GM23248 (cell line): Measurements from ENCODE around the gene APC2. TPM values are rescaled to one million over a fixed set of nuclear protein-coding genes. Genes with fewer than 3 reads are reported as not detected.

Experiments used
- DNase-seq: peaks from one replicate; pipeline ENCODE4 v3.0.0-alpha.2; 2015
- H2AFZ ChIP-seq: fragments of 200-600 bp; sonication (generic); 2 replicates; pipeline ENCODE4 v1.6.1; 2016; ENCODE audit warnings: antibody characterized with exemption
- H3F3A ChIP-seq: fragments of 200-600 bp; sonication (generic); 2 replicates; pipeline ENCODE4 v1.6.1; 2016; ENCODE audit warnings: mild to moderate bottlenecking, antibody characterized with exemption, mixed run types; ENCODE audit not compliant: insufficient read depth
- H3K27ac ChIP-seq: fragments of 200-600 bp; sonication (generic); 2 replicates; pipeline ENCODE4 v1.5.1; 2016; ENCODE audit warnings: mild to moderate bottlenecking
- H3K27me3 ChIP-seq: fragments of 200-600 bp; sonication (generic); replicated peaks from 2 replicates; pipeline ENCODE4 v1.6.1; 2016; ENCODE audit warnings: mild to moderate bottlenecking; ENCODE audit not compliant: insufficient read depth
- H3K36me3 ChIP-seq: fragments of 200-600 bp; sonication (generic); 2 replicates; pipeline ENCODE4 v1.6.1; 2016; ENCODE audit warnings: low read depth, mild to moderate bottlenecking
- H3K4me1 ChIP-seq: fragments of 200-600 bp; sonication (generic); 2 replicates; pipeline ENCODE4 v1.6.1; 2016; ENCODE audit warnings: mild to moderate bottlenecking; ENCODE audit not compliant: insufficient read depth
- H3K4me2 ChIP-seq: fragments of 200-600 bp; sonication (generic); one replicate; pipeline ENCODE4 v1.6.1; 2016; ENCODE audit warnings: mild to moderate bottlenecking; ENCODE audit not compliant: unreplicated experiment
- H3K4me3 ChIP-seq: fragments of 200-600 bp; sonication (generic); 2 replicates; pipeline ENCODE4 v1.5.1; 2016; ENCODE audit warnings: mild to moderate bottlenecking
- H3K79me2 ChIP-seq: fragments of 200-600 bp; sonication (generic); 2 replicates; pipeline ENCODE4 v1.6.1; 2016; ENCODE audit warnings: mild to moderate bottlenecking; ENCODE audit not compliant: insufficient read depth
- H3K9ac ChIP-seq: fragments of 200-600 bp; sonication (generic); 2 replicates; pipeline ENCODE4 v1.6.1; 2016; ENCODE audit warnings: mild to moderate bottlenecking
- H3K9me2 ChIP-seq: fragments of 200-600 bp; sonication (generic); 2 replicates; pipeline ENCODE4 v1.6.1; 2016; ENCODE audit warnings: mixed run types, mild to moderate bottlenecking, moderate library complexity; ENCODE audit not compliant: insufficient read depth
- H3K9me3 ChIP-seq: fragments of 200-600 bp; sonication (generic); one replicate; pipeline ENCODE4 v1.6.1; 2017; ENCODE audit warnings: low read depth
- H4K20me1 ChIP-seq: fragments of 200-600 bp; sonication (generic); 2 replicates; pipeline ENCODE4 v1.6.0; 2016; ENCODE audit not compliant: insufficient read depth
- EZH2 ChIP-seq: fragments of 200-600 bp; sonication (generic); IDR thresholded peaks from 2 replicates; pipeline ENCODE4 v1.6.1; 2018; ENCODE audit warnings: antibody characterized with exemption, mild to moderate bottlenecking; ENCODE audit not compliant: insufficient read depth, poor library complexity, severe bottlenecking
- EZH2phosphoT487 ChIP-seq: fragments of 200-600 bp; sonication (generic); IDR thresholded peaks from 2 replicates; pipeline ENCODE4 v1.6.1; 2018; ENCODE audit warnings: antibody characterized with exemption, moderate library complexity, mild to moderate bottlenecking, low read depth; ENCODE audit not compliant: insufficient read depth
- WGBS, 2 experiments: methylation state at CpG; one replicate each; pipeline ENCODE4 v1.1.6; 2015 to 2017; ENCODE audit warnings: low lambda C conversion rate in 2 of 2, low coverage in 1 of 2; ENCODE audit errors: missing lambda C conversion rate in 2 of 2; 5-methylcytosine and 5-hydroxymethylcytosine counted together
- in situ Hi-C: fragments of 300-500 bp; cut with MboI; formaldehyde crosslinking; loops from 2 replicates; pipeline ENCODE4 v1.15.0; 2020
- polyA plus RNA-seq: library from polyadenylated mRNA; unstranded; fragments of >200 nt; fragmentation: Nextera tagmentation; extraction: Ambion mirVana; gene quantifications from 2 replicates; pipeline ENCODE4 v1.2.1, GENCODE V29; 2016
- total RNA-seq: library from RNA; depleted of rRNA; stranded (reverse); fragments of >200 nt; shearing (Covaris generic); gene quantifications from 2 replicates; pipeline ENCODE4 v1.2.3, GENCODE V29; 2014

Gene APC2
- total and polyA plus RNA-seq, 2 experiments from 2014 or later = 0.10 to 0.11 TPM

GRCh38 chr19:1421958-1422305 is 28.0 kb upstream of the APC2 start:
- H3K4me2 ChIP-seq = no peak overlapping the region
- no peak overlapping the region for H3K27ac ChIP-seq
- no peaks in the 10 kb centered on the region for H3K9me2 ChIP-seq
- H3K27me3 ChIP-seq = no peaks in the 10 kb centered on the region
- WGBS, 2 experiments = 86 to 89% methylated on average over 19 to 21 of the region's 22 CpGs
- peaks cover 2% of the 10 kb centered on the region; the same call in 1 of the 2 replicates for H3F3A ChIP-seq
- peaks cover 98% of the 10 kb centered on the region for H3K79me2 ChIP-seq
- DNase-seq = no peak
- H2AFZ ChIP-seq = no peak overlapping the region
- peaks cover 4% of the 10 kb centered on the region; the same call in 1 of the 2 replicates for H4K20me1 ChIP-seq
- in situ Hi-C loops = no loop called here
- H3K36me3 ChIP-seq = peaks cover 14% of the 10 kb centered on the region; the same call in 1 of the 2 replicates
- H3K9ac ChIP-seq = no peak overlapping the region
- no peaks in the 10 kb centered on the region for H3K4me1 ChIP-seq
- TF ChIP-seq EZH2phosphoT487 (no peak), EZH2 (no peak)
- no peak overlapping the region for H3K4me3 ChIP-seq
- no peaks in the 10 kb centered on the region for H3K9me3 ChIP-seq

GRCh38 chr19:1422360-1422759 is 27.6 kb upstream of the APC2 start:
- H3F3A ChIP-seq = no peaks in the 10 kb centered on the region
- H3K9ac ChIP-seq = no peak overlapping the region
- peaks cover 97% of the 10 kb centered on the region for H3K79me2 ChIP-seq
- no peak overlapping the region for H3K27ac ChIP-seq
- no peaks in the 10 kb centered on the region for H3K27me3 ChIP-seq
- peaks cover 3% of the 10 kb centered on the region; the same call in 1 of the 2 replicates for H4K20me1 ChIP-seq
- H3K4me1 ChIP-seq = no peaks in the 10 kb centered on the region
- H3K4me2 ChIP-seq = no peak overlapping the region
- H3K36me3 ChIP-seq = peaks cover 14% of the 10 kb centered on the region; the same call in 1 of the 2 replicates
- no peak overlapping the region for H3K4me3 ChIP-seq
- H3K9me2 ChIP-seq = no peaks in the 10 kb centered on the region
- in situ Hi-C loops = no loop called here
- no peak overlapping the region for H2AFZ ChIP-seq
- TF ChIP-seq EZH2 (no peak), EZH2phosphoT487 (no peak)
- no peaks in the 10 kb centered on the region for H3K9me3 ChIP-seq
- 83 to 85% methylated on average over 13 to 16 of the region's 16 CpGs for WGBS, 2 experiments
- DNase-seq = no peak

- H4K20me1 ChIP-seq = no peaks in the 10 kb centered on the region
- 90 to 93% methylated on average over 24 of the region's 24 CpGs for WGBS, 2 experiments
- no peak overlapping the region for H2AFZ ChIP-seq
Measured at GRCh38 chr19:1422943-1423342, 27.0 kb upstream of the APC2 start.

GRCh38 chr19:1423436-1424191 is 26.3 kb upstream of the APC2 start:
- TF ChIP-seq EZH2 (no peak), EZH2phosphoT487 (no peak)
- Histone ChIP-seq H3K27me3 (no peaks in the 10 kb centered on the region), H4K20me1 (no peaks in the 10 kb centered on the region), H3K9ac (no peak overlapping the region), H2AFZ (no peak overlapping the region), H3K36me3 (peaks cover 20% of the 10 kb centered on the region; the same call in 1 of the 2 replicates), H3K9me2 (no peaks in the 10 kb centered on the region), H3K4me3 (no peak overlapping the region), H3K9me3 (no peaks in the 10 kb centered on the region), H3K4me2 (no peak overlapping the region), H3K4me1 (no peaks in the 10 kb centered on the region), H3K79me2 (peaks cover 97% of the 10 kb centered on the region), H3F3A (no peaks in the 10 kb centered on the region), H3K27ac (no peak overlapping the region)
- WGBS, 2 experiments = 95 to 96% methylated on average over 35 to 40 of the region's 40 CpGs
- no peak for DNase-seq
- in situ Hi-C loops = no loop called here

More at GRCh38 chr19:1422943-1423342, 27.0 kb upstream of the APC2 start:
- in situ Hi-C loops = no loop called here
- DNase-seq = no peak
- Histone ChIP-seq H3K9me3 (no peaks in the 10 kb centered on the region), H3K4me3 (no peak overlapping the region), H3K79me2 (peaks cover 97% of the 10 kb centered on the region), H3F3A (no peaks in the 10 kb centered on the region), H3K4me2 (no peak overlapping the region), H3K9ac (no peak overlapping the region), H3K27me3 (no peaks in the 10 kb centered on the region), H3K36me3 (peaks cover 14% of the 10 kb centered on the region; the same call in 1 of the 2 replicates), H3K4me1 (no peaks in the 10 kb centered on the region), H3K27ac (no peak overlapping the region), H3K9me2 (no peaks in the 10 kb centered on the region)
- TF ChIP-seq EZH2phosphoT487 (no peak), EZH2 (no peak)
